ENCODE measurements around the gene PLIN3. TPM values are rescaled to one million over a fixed set of nuclear protein-coding genes. Genes with fewer than 3 reads are reported as not detected.

PLIN3 gene
- total and polyA plus RNA-seq, 2 of the 8 experiments (the other 6 are each of a cell fraction or from before 2014, with no cell fraction given), result 60.7 to 61.5 TPM

GRCh38 chr19:4849019-4849418 lies 18.4 kb downstream of the PLIN3 start:
- Histone ChIP-seq H2AK5ac (ENCODE audit: low read depth, low read length) (no peak overlapping the region), H2BK120ac (replicated peaks; ENCODE audit: low read depth, low read length) (no peak overlapping the region), H3K9me3 (ENCODE audit: insufficient read depth in 2 of 2, low read depth in 1 of 2, low read length in 1 of 2) (no peaks in the 10 kb centered on the region; a peak in 1 of 4 replicates), H3K36me3 (ENCODE audit: control insufficient read depth in 2 of 4, insufficient read depth in 4 of 4, low read length in 3 of 4) (peaks cover 5 to 20% (median 13%) of the 10 kb centered on the region in 4 experiments), H3K27me3 (replicated peaks in 1 of 4; ENCODE audit: control insufficient read depth in 3 of 4, extremely low read depth in 1 of 4, insufficient read depth in 3 of 4, low read length in 3 of 4) (no peaks in the 10 kb centered on the region), H3K4me3 (ENCODE audit: extremely low read depth in 1 of 4, insufficient read depth in 2 of 4, low read depth in 3 of 4, low read length in 4 of 4) (no peak overlapping the region), H4K20me1 (replicated peaks in 1 of 2; ENCODE audit: control insufficient read depth in 1 of 2, insufficient read depth in 2 of 2, low read length in 2 of 2) (peaks cover 0 to 7% of the 10 kb centered on the region in 2 experiments), H3K18ac (ENCODE audit: extremely low read depth, low read length) (no peak overlapping the region), H4K8ac (ENCODE audit: extremely low read depth, insufficient read depth, low read length) (no peak overlapping the region), H3K4ac (replicated peaks; ENCODE audit: insufficient read length, low read depth, low read length) (no peak overlapping the region), H3K23ac (ENCODE audit: insufficient read length) (no peak overlapping the region), H3K79me1 (ENCODE audit: low read depth, low read length) (no peaks in the 10 kb centered on the region), H3K79me2 (ENCODE audit: control insufficient read depth in 1 of 2, insufficient read depth in 2 of 2, low read length in 2 of 2) (no peaks in the 10 kb centered on the region), H2BK20ac (ENCODE audit: low read length) (no peak overlapping the region), H3K56ac (replicated peaks; ENCODE audit: insufficient read length, low read depth, low read length) (no peak overlapping the region), H4K5ac (ENCODE audit: insufficient read length, low read depth, low read length) (no peak overlapping the region), H3K9ac (replicated peaks in 1 of 4; ENCODE audit: extremely low read depth in 1 of 4, low read depth in 3 of 4, low read length in 3 of 4) (no peak overlapping the region), H2AFZ (ENCODE audit: low read length) (no peak overlapping the region), H3K14ac (ENCODE audit: insufficient read length) (no peak overlapping the region), H3K23me2 (ENCODE audit: low read depth, low read length) (no peaks in the 10 kb centered on the region), H2BK12ac (ENCODE audit: low read depth, low read length) (no peak overlapping the region), H3K27ac (ENCODE audit: low read depth, low read length) (no peak overlapping the region), H2BK5ac (ENCODE audit: low read depth, low read length) (no peak overlapping the region), H2BK15ac (ENCODE audit: low read length) (no peak overlapping the region), H4K91ac (replicated peaks; ENCODE audit: insufficient read length, low read length) (no peak overlapping the region), H3K4me1 (replicated peaks in 1 of 4; ENCODE audit: control insufficient read depth in 3 of 4, insufficient read depth in 4 of 4, low read length in 3 of 4) (no peaks in the 10 kb centered on the region), H3K4me2 (ENCODE audit: insufficient read depth in 1 of 2, low read depth in 2 of 2, low read length in 2 of 2) (no peak overlapping the region)
- DNase-seq (ENCODE audit: low read depth in 1 of 2, low spot score in 2 of 2) (no peak), FAIRE-seq (no peak)
- ChIA-PET CTCF (ENCODE audit: partially characterized antibody) (interaction anchor here (0.6 to 7.0 kb wide), 7 partner anchors 12 to 383 kb away, joined by 3 to 100 read pairs (median 7); partner anchors contain the start of gene PLIN3), POLR2A (ENCODE audit: partially characterized antibody) (no interaction called here)
- 95% methylated on average over 7 of the region's 7 CpGs; no CpG with 5 or more reads in 1 of the 2 experiments for WGBS, 2 experiments (ENCODE audit: extremely low coverage in 1 of 2, insufficient coverage in 1 of 2, insufficient read length in 1 of 2, insufficient replicate concordance in 2 of 2, low coverage in 1 of 2, low lambda C conversion rate in 2 of 2, missing lambda C conversion rate in 1 of 2)
- TF ChIP-seq RNF2 (IDR thresholded peaks at IDR 0.05; ENCODE audit: borderline replicate concordance, low read depth, low read length, missing control alignments, poor library complexity, severe bottlenecking) (no peak), JUND (IDR thresholded peaks at IDR 0.05; ENCODE audit: low read length) (no peak), ZNF274 (IDR thresholded peaks at IDR 0.05; ENCODE audit: borderline replicate concordance, extremely low read depth, low read length) (no peak), SRF (IDR thresholded peaks at IDR 0.05; ENCODE audit: low read depth, low read length) (no peak), ATF3 (IDR thresholded peaks at IDR 0.05; ENCODE audit: insufficient read depth, low read depth, low read length) (no peak), KDM1A (IDR thresholded peaks at IDR 0.05; ENCODE audit: borderline replicate concordance, low read length) (no peak), TEAD4 (IDR thresholded peaks at IDR 0.05; ENCODE audit: low read depth, low read length) (no peak), YY1 (IDR thresholded peaks at IDR 0.05; ENCODE audit: low read depth, low read length) (no peak), RFX5 (IDR thresholded peaks at IDR 0.05; ENCODE audit: borderline replicate concordance, low read depth, low read length) (no peak), PHF8 (conservative IDR thresholded peaks at IDR 0.05; ENCODE audit: low read depth, low read length) (no peak), NANOG (IDR thresholded peaks at IDR 0.05; ENCODE audit: insufficient read depth, low read depth, low read length, poor library complexity, severe bottlenecking) (no peak), EZH2 (IDR thresholded peaks at IDR 0.05; ENCODE audit: low read depth, low read length, severe bottlenecking) (no peak), EP300 (IDR thresholded peaks at IDR 0.05; ENCODE audit: borderline replicate concordance in 1 of 2, low read depth in 2 of 2, low read length in 2 of 2) (no peak)
